Fibroblast of lung (primary cell): ENCODE results near the gene GPR68.

Source experiments
- CTCF ChIP-seq, 2 donors: IDR thresholded peaks in 1 of 2; conservative IDR thresholded peaks in 1 of 2; 1 replicate in 1 of 2; 2 replicates in 1 of 2; pipeline ENCODE4 v1.5.1; 2011 to 2012; ENCODE audit warnings: low read length in 2 of 2, control low read depth in 1 of 2, inconsistent platforms in 1 of 2, low read depth in 1 of 2, mild to moderate bottlenecking in 1 of 2
- EZH2 ChIP-seq: IDR thresholded peaks from 2 replicates; pipeline ENCODE4 v1.5.1; 2012; ENCODE audit warnings: low read length, control low read depth, mild to moderate bottlenecking; ENCODE audit errors: missing control alignments

- no peak for TF ChIP-seq CTCF (conservative IDR thresholded peaks at IDR 0.05 in 1 of 2, IDR thresholded peaks at IDR 0.05 in 1 of 2; ENCODE audit: low read depth in 1 of 2, low read length in 2 of 2)
- TF ChIP-seq EZH2, result no peak
Observed at GRCh38 chr14:91238661-91239060, 5.8 kb downstream of the GPR68 start.
